A673 (cell line): ENCODE measurements around the gene ELFN1. TPM values are rescaled to one million over a fixed set of nuclear protein-coding genes. Genes with fewer than 3 reads are reported as not detected.

Source experiments
- BruUV-seq: library from RNA; stranded (reverse); fragments of 400-500 nt; replicated peaks from 2 replicates; lab custom pipeline; 2021; lab: Mats Ljungman, UMichigan
- CTCF ChIA-PET: fragments of 300-600 bp; sonication (Branson Sonifier 250); formaldehyde crosslinking; loops from one replicate; lab custom pipeline; 2022; ENCODE audit warnings: antibody characterized with exemption; lab: Charles Lee
- POLR2A ChIA-PET: fragments of 300-600 bp; sonication (Branson Sonifier 250); formaldehyde crosslinking; loops from one replicate; lab custom pipeline; 2022; ENCODE audit warnings: antibody characterized with exemption; ENCODE audit not compliant: low non-redundant PET; lab: Charles Lee
- DNase-seq: peaks from one replicate; pipeline ENCODE4 v3.0.0-alpha.2; 2015; ENCODE audit warnings: low spot score
- H3K27ac ChIP-seq: fragments of 200-600 bp; sonication (generic); 2 replicates; pipeline ENCODE4 v1.5.1; 2016; ENCODE audit warnings: mixed run types, low read depth, mild to moderate bottlenecking, mixed read lengths, antibody characterized with exemption, low read length; ENCODE audit not compliant: poor library complexity, severe bottlenecking
- H3K27me3 ChIP-seq: fragments of 200-600 bp; sonication (generic); replicated peaks from 2 replicates; pipeline ENCODE4 v1.6.1; 2017; ENCODE audit warnings: mixed run types, low read depth, mild to moderate bottlenecking, mixed read lengths, antibody characterized with exemption, low read length; ENCODE audit not compliant: insufficient read depth, poor library complexity
- H3K36me3 ChIP-seq: fragments of 200-600 bp; sonication (generic); 2 replicates; pipeline ENCODE4 v1.6.1; 2016; ENCODE audit warnings: mixed run types, mild to moderate bottlenecking, mixed read lengths, antibody characterized with exemption, low read length; ENCODE audit not compliant: insufficient read depth, poor library complexity, severe bottlenecking
- H3K4me1 ChIP-seq: fragments of 200-600 bp; sonication (generic); 2 replicates; pipeline ENCODE4 v1.6.1; 2017; ENCODE audit warnings: mixed run types, mild to moderate bottlenecking, mixed read lengths, antibody characterized with exemption, low read length; ENCODE audit not compliant: insufficient read depth, poor library complexity, severe bottlenecking
- H3K4me3 ChIP-seq: fragments of 200-600 bp; sonication (generic); 2 replicates; pipeline ENCODE4 v1.5.1; 2016; ENCODE audit warnings: low read depth, mixed run types, mild to moderate bottlenecking, mixed read lengths, low read length; ENCODE audit not compliant: poor library complexity, severe bottlenecking
- H3K9me3 ChIP-seq: fragments of 200-600 bp; sonication (generic); 2 replicates; pipeline ENCODE4 v1.6.1; 2016; ENCODE audit warnings: mixed run types, low read depth, mild to moderate bottlenecking, mixed read lengths, antibody characterized with exemption, low read length; ENCODE audit not compliant: poor library complexity, severe bottlenecking
- EZH2 ChIP-seq: fragments of 200-600 bp; sonication (generic); IDR thresholded peaks from 2 replicates; pipeline ENCODE4 v1.6.1; 2017; ENCODE audit warnings: borderline replicate concordance, low read depth, mild to moderate bottlenecking, mixed read lengths, antibody characterized with exemption, low read length; ENCODE audit not compliant: poor library complexity, severe bottlenecking
- intact Hi-C: fragments of 100-400 bp; cut with micrococcal nuclease; formaldehyde crosslinking; loops from one replicate; pipeline ENCODE4 v1.10.0; 2022; ENCODE audit not compliant: unreplicated experiment
- total RNA-seq: library from RNA; stranded (reverse); gene quantifications from 2 replicates; pipeline ENCODE4 v1.2.3, GENCODE V29; 2021
- TF ChIP-seq, protein P1 (sequence below): fragments of 300-800, 200-600 bp; sonication (generic); conservative IDR thresholded peaks from 2 replicates; pipeline ENCODE4 v1.5.1; 2017; ENCODE audit warnings: low read depth, mild to moderate bottlenecking, antibody characterized with exemption, low read length, moderate library complexity, mixed read lengths

Gene ELFN1
- total RNA-seq, 1 experiment from 2014 or later: not detected

DNA sequence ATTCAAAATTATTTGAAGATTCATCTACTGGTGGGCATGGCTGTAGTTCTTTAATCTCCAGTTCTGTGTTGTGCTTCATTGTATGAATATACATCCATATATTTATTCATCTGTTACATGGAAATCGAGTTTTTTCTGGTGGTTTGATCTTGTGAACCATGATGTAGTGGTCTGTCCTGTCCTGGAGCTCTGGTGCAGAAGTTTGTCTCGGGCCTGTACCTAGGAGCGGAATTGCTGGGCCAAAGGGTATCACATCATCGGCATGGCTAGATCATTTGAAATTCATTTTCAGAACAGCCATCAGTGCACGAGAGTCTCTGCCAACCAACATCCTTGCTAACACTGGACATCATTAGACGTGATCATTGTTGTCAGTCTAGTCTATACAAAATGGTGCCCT, 107.0 kb downstream of the ELFN1 start:
- TF ChIP-seq, protein P1, sequence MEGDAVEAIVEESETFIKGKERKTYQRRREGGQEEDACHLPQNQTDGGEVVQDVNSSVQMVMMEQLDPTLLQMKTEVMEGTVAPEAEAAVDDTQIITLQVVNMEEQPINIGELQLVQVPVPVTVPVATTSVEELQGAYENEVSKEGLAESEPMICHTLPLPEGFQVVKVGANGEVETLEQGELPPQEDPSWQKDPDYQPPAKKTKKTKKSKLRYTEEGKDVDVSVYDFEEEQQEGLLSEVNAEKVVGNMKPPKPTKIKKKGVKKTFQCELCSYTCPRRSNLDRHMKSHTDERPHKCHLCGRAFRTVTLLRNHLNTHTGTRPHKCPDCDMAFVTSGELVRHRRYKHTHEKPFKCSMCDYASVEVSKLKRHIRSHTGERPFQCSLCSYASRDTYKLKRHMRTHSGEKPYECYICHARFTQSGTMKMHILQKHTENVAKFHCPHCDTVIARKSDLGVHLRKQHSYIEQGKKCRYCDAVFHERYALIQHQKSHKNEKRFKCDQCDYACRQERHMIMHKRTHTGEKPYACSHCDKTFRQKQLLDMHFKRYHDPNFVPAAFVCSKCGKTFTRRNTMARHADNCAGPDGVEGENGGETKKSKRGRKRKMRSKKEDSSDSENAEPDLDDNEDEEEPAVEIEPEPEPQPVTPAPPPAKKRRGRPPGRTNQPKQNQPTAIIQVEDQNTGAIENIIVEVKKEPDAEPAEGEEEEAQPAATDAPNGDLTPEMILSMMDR: no peak
- TF ChIP-seq EZH2: no peak
- Histone ChIP-seq H3K9me3 (no peaks in the 10 kb centered on the region), H3K4me3 (no peak overlapping the region), H3K27me3 (no peaks in the 10 kb centered on the region), H3K27ac (no peak overlapping the region), H3K4me1 (no peaks in the 10 kb centered on the region), H3K36me3 (no peaks in the 10 kb centered on the region)
- no peak for DNase-seq
- BruUV-seq: no TSS peak
- intact Hi-C loops: no loop called here
- POLR2A ChIA-PET: no interaction called here
- CTCF ChIA-PET: no interaction called here

DNA sequence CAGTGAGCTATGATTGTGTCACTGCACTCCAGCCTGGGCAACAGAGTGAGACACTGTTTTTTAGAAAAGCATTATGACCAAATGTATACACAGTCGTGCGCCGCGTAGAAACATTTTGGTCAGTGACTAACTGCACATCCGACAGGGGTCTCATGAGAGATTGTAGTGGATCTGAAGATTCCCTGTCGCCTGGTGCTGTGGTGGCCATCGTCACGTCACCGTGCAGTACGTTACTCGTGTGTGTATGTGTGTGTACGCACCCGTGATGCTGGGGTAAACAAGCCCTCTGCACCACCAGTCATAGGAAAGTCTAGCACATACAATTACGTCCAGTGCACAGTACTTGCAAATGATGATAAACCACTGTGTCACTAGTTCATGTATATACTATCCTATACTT, 109.4 kb downstream of the ELFN1 start:
- TF ChIP-seq EZH2: no peak
- TF ChIP-seq, protein P1: no peak
- BruUV-seq: no TSS peak

DNA sequence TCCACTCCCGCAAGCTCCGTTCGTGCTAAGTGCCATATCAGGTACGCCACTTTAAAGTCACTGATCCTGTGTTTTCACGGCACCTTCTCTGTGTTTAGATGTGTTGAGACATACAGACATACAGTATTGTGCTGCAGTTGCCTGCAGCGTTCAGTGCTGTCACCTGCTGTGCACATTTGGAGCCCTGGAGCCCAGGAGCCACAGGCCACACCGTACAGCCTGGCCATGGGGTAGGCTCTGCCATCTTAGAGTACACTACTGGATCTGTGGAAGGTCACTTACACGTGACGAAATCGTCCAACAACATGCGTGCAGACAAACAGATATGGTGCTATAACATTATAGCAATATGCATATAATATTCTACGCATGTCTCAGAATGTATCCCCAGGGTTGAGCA, 111.3 kb downstream of the ELFN1 start:
- ChIA-PET CTCF (no interaction called here), POLR2A (no interaction called here)
- no peaks in the 10 kb centered on the region for H3K27me3 ChIP-seq
- H3K27ac ChIP-seq: no peak overlapping the region
- DNase-seq: no peak
- H3K9me3 ChIP-seq: peaks cover 6% of the 10 kb centered on the region
- no TSS peak for BruUV-seq
- TF ChIP-seq, protein P1: no peak
- no peak for TF ChIP-seq EZH2
- no peaks in the 10 kb centered on the region for H3K36me3 ChIP-seq
- intact Hi-C loops: no loop called here
- no peaks in the 10 kb centered on the region for H3K4me1 ChIP-seq
- H3K4me3 ChIP-seq: no peak overlapping the region

More for the DNA sequence above, 109.4 kb downstream of the ELFN1 start:
- Histone ChIP-seq H3K27me3 (no peaks in the 10 kb centered on the region), H3K4me1 (no peaks in the 10 kb centered on the region), H3K4me3 (no peak overlapping the region), H3K36me3 (no peaks in the 10 kb centered on the region), H3K27ac (no peak overlapping the region), H3K9me3 (no peaks in the 10 kb centered on the region)
- ChIA-PET POLR2A (no interaction called here), CTCF (no interaction called here)
- DNase-seq: no peak
- intact Hi-C loops: no loop called here
